Adrenal gland (tissue), 5 donors: Measurements from ENCODE around the gene ABCD3.

Source experiments
- POLR2A ChIP-seq, 2 donors: fragments of 450-650 bp; IDR thresholded peaks; one replicate each; pipeline ENCODE4 v1.6.1; 2017; ENCODE audit warnings: antibody characterized with exemption in 2 of 2, mild to moderate bottlenecking in 2 of 2, moderate library complexity in 1 of 2
- TF ChIP-seq, protein P1 (sequence below), 6 experiments: fragments of 450-650 bp in 4 of 6; fragments of 200-600 bp in 2 of 6; sonication (generic) in 1 of 6; IDR thresholded peaks; 1 replicate in 5 of 6; 2 replicates in 1 of 6; pipeline versions ENCODE4 v1.5.1 to v1.8.0; 2016 to 2021; ENCODE audit warnings: antibody characterized with exemption in 6 of 6, mild to moderate bottlenecking in 2 of 6, moderate library complexity in 1 of 6
- donor health status: DM: no; HTN: no; CAD: no.

DNA sequence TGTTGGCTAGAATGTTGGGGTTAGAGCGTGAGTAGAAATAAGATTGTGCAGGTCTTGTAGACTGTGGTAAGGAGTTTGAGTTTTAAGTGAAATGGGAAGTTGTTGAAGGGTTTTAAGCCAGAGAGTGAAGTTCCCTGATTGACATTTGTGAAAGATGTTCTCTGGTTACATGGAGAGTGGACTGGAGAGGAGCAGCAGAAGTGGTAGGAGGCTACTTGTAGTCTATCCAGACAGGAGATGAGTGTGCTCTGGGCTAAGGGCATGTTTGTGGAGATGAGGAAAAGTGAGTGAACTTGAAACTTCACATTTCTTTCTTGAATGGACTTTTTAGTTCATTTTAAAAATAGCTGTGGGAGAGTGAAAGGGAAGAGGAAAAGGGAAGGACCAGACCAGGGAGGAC is 86.4 kb downstream of the ABCD3 start:
- TF ChIP-seq, protein P1, sequence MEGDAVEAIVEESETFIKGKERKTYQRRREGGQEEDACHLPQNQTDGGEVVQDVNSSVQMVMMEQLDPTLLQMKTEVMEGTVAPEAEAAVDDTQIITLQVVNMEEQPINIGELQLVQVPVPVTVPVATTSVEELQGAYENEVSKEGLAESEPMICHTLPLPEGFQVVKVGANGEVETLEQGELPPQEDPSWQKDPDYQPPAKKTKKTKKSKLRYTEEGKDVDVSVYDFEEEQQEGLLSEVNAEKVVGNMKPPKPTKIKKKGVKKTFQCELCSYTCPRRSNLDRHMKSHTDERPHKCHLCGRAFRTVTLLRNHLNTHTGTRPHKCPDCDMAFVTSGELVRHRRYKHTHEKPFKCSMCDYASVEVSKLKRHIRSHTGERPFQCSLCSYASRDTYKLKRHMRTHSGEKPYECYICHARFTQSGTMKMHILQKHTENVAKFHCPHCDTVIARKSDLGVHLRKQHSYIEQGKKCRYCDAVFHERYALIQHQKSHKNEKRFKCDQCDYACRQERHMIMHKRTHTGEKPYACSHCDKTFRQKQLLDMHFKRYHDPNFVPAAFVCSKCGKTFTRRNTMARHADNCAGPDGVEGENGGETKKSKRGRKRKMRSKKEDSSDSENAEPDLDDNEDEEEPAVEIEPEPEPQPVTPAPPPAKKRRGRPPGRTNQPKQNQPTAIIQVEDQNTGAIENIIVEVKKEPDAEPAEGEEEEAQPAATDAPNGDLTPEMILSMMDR (IDR thresholded peaks at IDR 0.05), result no peak
- TF ChIP-seq POLR2A (IDR thresholded peaks at IDR 0.05), result no peak
